LoVo (cell line): ENCODE measurements around the gene CA5A.
"Not testable (repeated sequence)": the region's sequence is repeated elsewhere in the genome, so short reads cannot be mapped to it uniquely, and the experiment has no call there.

ENCODE experiments used
- DNase-seq: peaks from one replicate; pipeline ENCODE4 v3.0.0-alpha.2; 2016; ENCODE audit warnings: low spot score

CA5A gene

GRCh38 chr16:87936375-87937230 is at the start of gene CA5A:
CA5A (minus strand) TSS chr16:87936529; CDS start chr16:87936450, 79 bp downstream.
- DNase-seq = no peak

GRCh38 chr16:87985493-87985892 is 49.2 kb upstream of the CA5A start:
- not testable (repeated sequence) for DNase-seq

GRCh38 chr16:87984632-87985267 is 48.4 kb upstream of the CA5A start:
- DNase-seq = no peak

GRCh38 chr16:87984180-87984579 is 47.9 kb upstream of the CA5A start:
- not testable (repeated sequence) for DNase-seq

GRCh38 chr16:87983737-87984097 is 47.4 kb upstream of the CA5A start:
- not testable (repeated sequence) for DNase-seq

- not testable (repeated sequence) for DNase-seq
Measured at GRCh38 chr16:87983072-87983736, 46.9 kb upstream of the CA5A start.

GRCh38 chr16:87982581-87983041 is 46.3 kb upstream of the CA5A start:
- DNase-seq = no peak

GRCh38 chr16:87981376-87981775 is 45.0 kb upstream of the CA5A start:
- not testable (repeated sequence) for DNase-seq

- not testable (repeated sequence) for DNase-seq
Measured at GRCh38 chr16:87979911-87980630, 43.7 kb upstream of the CA5A start.

- no peak for DNase-seq
Measured at GRCh38 chr16:87979352-87979751, 43.0 kb upstream of the CA5A start.

- DNase-seq = no peak
Measured at GRCh38 chr16:87978127-87978526, 41.8 kb upstream of the CA5A start.

- no peak for DNase-seq
Measured at GRCh38 chr16:87976665-87977064, 40.3 kb upstream of the CA5A start.

- no peak for DNase-seq
Measured at GRCh38 chr16:87974178-87974577, 37.8 kb upstream of the CA5A start.

GRCh38 chr16:87973717-87974116 is 37.4 kb upstream of the CA5A start:
- no peak for DNase-seq

GRCh38 chr16:87971933-87972332 is 35.6 kb upstream of the CA5A start:
- DNase-seq = no peak

GRCh38 chr16:87970186-87970585 is 33.9 kb upstream of the CA5A start:
- no peak for DNase-seq

- DNase-seq = no peak
Measured at GRCh38 chr16:87968541-87968940, 32.2 kb upstream of the CA5A start.

- DNase-seq = no peak
Measured at GRCh38 chr16:87966685-87967185, 30.4 kb upstream of the CA5A start.

GRCh38 chr16:87966064-87966645 is 29.8 kb upstream of the CA5A start:
- DNase-seq = no peak

GRCh38 chr16:87965417-87965816 is 29.1 kb upstream of the CA5A start:
- DNase-seq = no peak

- no peak for DNase-seq
Measured at GRCh38 chr16:87964049-87964659, 27.8 kb upstream of the CA5A start.
